GM12878 (cell line): Measurements from ENCODE around the gene FNDC3B. TPM values are rescaled to one million over a fixed set of nuclear protein-coding genes. Genes with fewer than 3 reads are reported as not detected.

Experiments
- ATAC-seq: fragments of 200-7000 bp; cut with Tn5 transposase; 3 replicates; pipeline ENCODE4 v1.9.1; 2020; ENCODE audit warnings: mild to moderate bottlenecking, moderate library complexity
- BruUV-seq: library from RNA; stranded (reverse); fragments of 400-500 nt; replicated peaks from 2 replicates; lab custom pipeline; 2021; lab: Mats Ljungman, UMichigan
- CTCF ChIA-PET: fragments of 300-600 bp; sonication (Branson Sonifier 250); formaldehyde crosslinking; extraction: SDS; loops from one replicate; lab custom pipeline; 2021; ENCODE audit warnings: inconsistent platforms; lab: Yijun Ruan, JAX
- POLR2A ChIA-PET: fragments of 350-600 bp; formaldehyde crosslinking; extraction: SDS; loops from one replicate; lab custom pipeline; 2021; ENCODE audit warnings: inconsistent platforms; lab: Charles Lee
- RAD21 ChIA-PET: fragments of 300-600 bp; sonication (Branson Sonifier 250); formaldehyde crosslinking; loops from one replicate; lab custom pipeline; 2023; ENCODE audit warnings: antibody characterized with exemption; ENCODE audit not compliant: unreplicated experiment; lab: Charles Lee
- SMC1A ChIA-PET: fragments of 300-600 bp; sonication (Branson Sonifier 250); formaldehyde crosslinking; loops from one replicate; lab custom pipeline; 2023; ENCODE audit not compliant: unreplicated experiment, uncharacterized antibody; lab: Charles Lee
- DNase-seq: peaks from one replicate; pipeline ENCODE4 v3.0.0-alpha.2; 2011; ENCODE audit warnings: low read depth, low spot score
- FAIRE-seq: peaks from 3 replicates; lab custom pipeline; 2011; peaks lifted over from hg19 to GRCh38; lab: Jason Lieb, UNC
- H2AFZ ChIP-seq: 2 replicates; pipeline ENCODE4 v1.6.0; 2011; ENCODE audit warnings: low read depth, low read length, control low read depth; ENCODE audit not compliant: control insufficient read depth
- H3K27ac ChIP-seq: 2 replicates; pipeline ENCODE4 v1.5.1; 2011; ENCODE audit warnings: control low read depth; ENCODE audit not compliant: control insufficient read depth, insufficient read depth
- H3K27me3 ChIP-seq, 2 experiments: replicated peaks in 1 of 2; 2 replicates each; pipeline versions ENCODE4 v1.6.0 to v1.6.1; 2011; ENCODE audit warnings: low read length in 1 of 2; ENCODE audit not compliant: control insufficient read depth in 2 of 2, insufficient read depth in 2 of 2
- H3K36me3 ChIP-seq, 2 experiments: 2 replicates each; pipeline ENCODE4 v1.5.1; 2011; ENCODE audit warnings: low read length in 1 of 2; ENCODE audit not compliant: control insufficient read depth in 2 of 2, insufficient read depth in 2 of 2
- H3K4me1 ChIP-seq: 2 replicates; pipeline ENCODE4 v1.6.1; 2011; ENCODE audit warnings: mild to moderate bottlenecking, low read length, moderate library complexity, mixed read lengths; ENCODE audit not compliant: control insufficient read depth, insufficient read depth
- H3K4me2 ChIP-seq: 2 replicates; pipeline ENCODE4 v1.6.0; 2011; ENCODE audit warnings: control low read depth; ENCODE audit not compliant: control insufficient read depth, insufficient read depth
- H3K4me3 ChIP-seq: fragments of 200-600 bp; sonication (generic); 2 replicates; pipeline ENCODE4 v1.5.1; 2016
- H3K79me2 ChIP-seq: 2 replicates; pipeline ENCODE4 v1.6.0; 2011; ENCODE audit warnings: low read length; ENCODE audit not compliant: control insufficient read depth, insufficient read depth
- H3K9ac ChIP-seq: 2 replicates; pipeline ENCODE4 v1.8.0; 2011; ENCODE audit warnings: low read length, control low read depth, mixed read lengths; ENCODE audit not compliant: control insufficient read depth, insufficient read depth
- H3K9me3 ChIP-seq: replicated peaks from 3 replicates; pipeline ENCODE4 v1.5.1; 2011; ENCODE audit warnings: mild to moderate bottlenecking, low read length; ENCODE audit not compliant: control insufficient read depth, insufficient read depth
- H4K20me1 ChIP-seq: 2 replicates; pipeline ENCODE4 v1.6.0; 2011; ENCODE audit not compliant: control insufficient read depth, insufficient read depth
- CBX3 ChIP-seq: fragments of 200-600 bp; sonication (generic); IDR thresholded peaks from 2 replicates; pipeline ENCODE4 v1.6.1; 2016; ENCODE audit warnings: low read depth, borderline replicate concordance
- CHD4 ChIP-seq: fragments of 200-600 bp; sonication (generic); IDR thresholded peaks from 2 replicates; pipeline ENCODE4 v1.6.1; 2016; ENCODE audit warnings: mild to moderate bottlenecking
- EGR1 ChIP-seq, 2 experiments: IDR thresholded peaks; 1 replicate in 1 of 2; 2 replicates in 1 of 2; pipeline ENCODE4 v1.6.1; 2011 to 2012; ENCODE audit warnings: low read depth in 2 of 2, low read length in 2 of 2, borderline replicate concordance in 1 of 2, mild to moderate bottlenecking in 1 of 2, moderate library complexity in 1 of 2
- NFIC ChIP-seq: IDR thresholded peaks from 2 replicates; pipeline ENCODE4 v1.6.1; 2012; ENCODE audit warnings: low read depth, mild to moderate bottlenecking, inconsistent platforms, low read length, moderate library complexity
- NFYB ChIP-seq: IDR thresholded peaks from 2 replicates; pipeline ENCODE4 v1.6.1; 2011; ENCODE audit warnings: low read depth, mild to moderate bottlenecking, low read length, improper control_type of control experiment, moderate library complexity; ENCODE audit not compliant: insufficient read depth
- RUNX3 ChIP-seq: IDR thresholded peaks from 2 replicates; pipeline ENCODE4 v1.6.1; 2012; ENCODE audit warnings: low read length, inconsistent platforms
- SRF ChIP-seq, 2 experiments: IDR thresholded peaks; 2 replicates each; pipeline ENCODE4 v1.6.1; 2011; ENCODE audit warnings: low read depth in 2 of 2, low read length in 2 of 2, mild to moderate bottlenecking in 1 of 2, moderate library complexity in 1 of 2
- SUZ12 ChIP-seq: fragments of 200-600 bp; sonication (generic); IDR thresholded peaks from one replicate; pipeline ENCODE4 v1.6.1; 2018; ENCODE audit warnings: antibody characterized with exemption, mild to moderate bottlenecking; ENCODE audit not compliant: unreplicated experiment
- ZNF217 ChIP-seq: fragments of 450-650 bp; IDR thresholded peaks from 2 replicates; pipeline ENCODE4 v1.6.1; 2017; ENCODE audit warnings: antibody characterized with exemption, mild to moderate bottlenecking
- WGBS: methylation state at CpG from one replicate; pipeline ENCODE4 v1.1.6; 2016; ENCODE audit warnings: low lambda C conversion rate; ENCODE audit not compliant: insufficient replicate concordance, insufficient coverage; ENCODE audit errors: missing lambda C conversion rate; 5-methylcytosine and 5-hydroxymethylcytosine counted together
- in situ Hi-C: fragments of 300-500 bp; cut with MboI; formaldehyde crosslinking; loops from 9 replicates; pipeline ENCODE4 v1.14.3; 2018; ENCODE audit warnings: mixed read lengths
- intact Hi-C: fragments of 100-400 bp; cut with micrococcal nuclease; formaldehyde crosslinking; loops from one replicate; pipeline ENCODE4 v1.14.2; 2022; ENCODE audit not compliant: unreplicated experiment
- polyA plus RNA-seq, 11 experiments: library from polyadenylated mRNA; depleted of rRNA in 4 of 11; unstranded in 6 of 11; stranded (reverse) in 5 of 11; fragments of >200 nt; fragmentation: Nextera tagmentation in 4 of 11; fragmentation: Illumina TruSeq in 1 of 11; extraction: Ambion mirVana in 4 of 11; extraction: Trizol in 1 of 11; gene quantifications; 1 replicate in 1 of 11; 2 replicates in 10 of 11; pipeline versions ENCODE4 v1.2.1 to v1.2.3, GENCODE V29; 2011 to 2016; ENCODE audit warnings: inconsistent platforms in 2 of 11, missing spikeins in 2 of 11, low read depth in 1 of 11
- total RNA-seq, 4 experiments: library from RNA; depleted of rRNA in 3 of 4; stranded (reverse); fragments of >200 nt in 3 of 4; fragmentation: Illumina TruSeq in 1 of 4; extraction: Trizol in 1 of 4; gene quantifications; 2 replicates each; pipeline versions ENCODE4 v1.2.1 to v1.2.3, GENCODE V29; 2013 to 2021
- TF ChIP-seq, protein P1 (sequence below): IDR thresholded peaks from 2 replicates; pipeline ENCODE4 v1.6.1; 2012; ENCODE audit warnings: mild to moderate bottlenecking, low read depth, low read length
- TF ChIP-seq, protein P2 (sequence below): fragments of 450-650 bp; IDR thresholded peaks from 2 replicates; pipeline ENCODE4 v1.6.1; 2017; ENCODE audit warnings: low read depth, mild to moderate bottlenecking, moderate library complexity

The FNDC3B gene
- total and polyA plus RNA-seq, 10 of the 15 experiments (the other 5 are each of a cell fraction or from before 2014, with no cell fraction given), result 7.9 to 35.0 (median 18.5) TPM

DNA sequence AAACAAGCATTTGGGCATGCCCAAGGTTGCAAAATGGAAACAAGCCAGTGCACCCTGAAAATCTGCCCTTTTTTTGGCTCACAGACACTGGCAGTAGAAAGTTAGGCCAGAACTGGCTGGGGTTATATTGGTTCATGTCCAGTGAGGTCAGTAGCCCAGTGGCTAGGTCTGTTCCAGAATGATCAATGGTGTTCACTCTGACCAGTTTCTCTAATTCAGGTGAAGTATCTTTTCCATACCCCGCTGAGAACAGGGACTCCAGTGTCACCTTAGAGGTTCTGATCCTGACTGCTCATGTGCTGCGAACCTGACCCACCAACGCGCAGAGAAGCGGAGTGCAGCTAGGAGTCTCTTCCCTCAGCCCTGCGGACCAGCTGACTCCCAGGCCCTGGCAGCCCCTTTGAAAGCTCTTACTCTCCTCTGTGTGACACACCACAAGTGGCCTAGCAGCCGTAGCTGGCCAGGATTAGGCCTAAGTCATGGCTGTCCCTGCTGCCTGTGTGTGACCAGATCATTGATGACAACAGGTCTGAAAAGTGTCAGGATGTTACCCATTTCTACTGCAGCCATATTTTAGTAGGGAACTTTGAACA is 285.3 kb downstream of the FNDC3B start (continued):
- TF ChIP-seq, protein P1, sequence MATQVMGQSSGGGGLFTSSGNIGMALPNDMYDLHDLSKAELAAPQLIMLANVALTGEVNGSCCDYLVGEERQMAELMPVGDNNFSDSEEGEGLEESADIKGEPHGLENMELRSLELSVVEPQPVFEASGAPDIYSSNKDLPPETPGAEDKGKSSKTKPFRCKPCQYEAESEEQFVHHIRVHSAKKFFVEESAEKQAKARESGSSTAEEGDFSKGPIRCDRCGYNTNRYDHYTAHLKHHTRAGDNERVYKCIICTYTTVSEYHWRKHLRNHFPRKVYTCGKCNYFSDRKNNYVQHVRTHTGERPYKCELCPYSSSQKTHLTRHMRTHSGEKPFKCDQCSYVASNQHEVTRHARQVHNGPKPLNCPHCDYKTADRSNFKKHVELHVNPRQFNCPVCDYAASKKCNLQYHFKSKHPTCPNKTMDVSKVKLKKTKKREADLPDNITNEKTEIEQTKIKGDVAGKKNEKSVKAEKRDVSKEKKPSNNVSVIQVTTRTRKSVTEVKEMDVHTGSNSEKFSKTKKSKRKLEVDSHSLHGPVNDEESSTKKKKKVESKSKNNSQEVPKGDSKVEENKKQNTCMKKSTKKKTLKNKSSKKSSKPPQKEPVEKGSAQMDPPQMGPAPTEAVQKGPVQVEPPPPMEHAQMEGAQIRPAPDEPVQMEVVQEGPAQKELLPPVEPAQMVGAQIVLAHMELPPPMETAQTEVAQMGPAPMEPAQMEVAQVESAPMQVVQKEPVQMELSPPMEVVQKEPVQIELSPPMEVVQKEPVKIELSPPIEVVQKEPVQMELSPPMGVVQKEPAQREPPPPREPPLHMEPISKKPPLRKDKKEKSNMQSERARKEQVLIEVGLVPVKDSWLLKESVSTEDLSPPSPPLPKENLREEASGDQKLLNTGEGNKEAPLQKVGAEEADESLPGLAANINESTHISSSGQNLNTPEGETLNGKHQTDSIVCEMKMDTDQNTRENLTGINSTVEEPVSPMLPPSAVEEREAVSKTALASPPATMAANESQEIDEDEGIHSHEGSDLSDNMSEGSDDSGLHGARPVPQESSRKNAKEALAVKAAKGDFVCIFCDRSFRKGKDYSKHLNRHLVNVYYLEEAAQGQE, result no peak
- TF ChIP-seq, protein P2, sequence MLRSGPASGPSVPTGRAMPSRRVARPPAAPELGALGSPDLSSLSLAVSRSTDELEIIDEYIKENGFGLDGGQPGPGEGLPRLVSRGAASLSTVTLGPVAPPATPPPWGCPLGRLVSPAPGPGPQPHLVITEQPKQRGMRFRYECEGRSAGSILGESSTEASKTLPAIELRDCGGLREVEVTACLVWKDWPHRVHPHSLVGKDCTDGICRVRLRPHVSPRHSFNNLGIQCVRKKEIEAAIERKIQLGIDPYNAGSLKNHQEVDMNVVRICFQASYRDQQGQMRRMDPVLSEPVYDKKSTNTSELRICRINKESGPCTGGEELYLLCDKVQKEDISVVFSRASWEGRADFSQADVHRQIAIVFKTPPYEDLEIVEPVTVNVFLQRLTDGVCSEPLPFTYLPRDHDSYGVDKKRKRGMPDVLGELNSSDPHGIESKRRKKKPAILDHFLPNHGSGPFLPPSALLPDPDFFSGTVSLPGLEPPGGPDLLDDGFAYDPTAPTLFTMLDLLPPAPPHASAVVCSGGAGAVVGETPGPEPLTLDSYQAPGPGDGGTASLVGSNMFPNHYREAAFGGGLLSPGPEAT, result no peak
- no peak for TF ChIP-seq NFIC
- TF ChIP-seq SUZ12, result no peak

DNA sequence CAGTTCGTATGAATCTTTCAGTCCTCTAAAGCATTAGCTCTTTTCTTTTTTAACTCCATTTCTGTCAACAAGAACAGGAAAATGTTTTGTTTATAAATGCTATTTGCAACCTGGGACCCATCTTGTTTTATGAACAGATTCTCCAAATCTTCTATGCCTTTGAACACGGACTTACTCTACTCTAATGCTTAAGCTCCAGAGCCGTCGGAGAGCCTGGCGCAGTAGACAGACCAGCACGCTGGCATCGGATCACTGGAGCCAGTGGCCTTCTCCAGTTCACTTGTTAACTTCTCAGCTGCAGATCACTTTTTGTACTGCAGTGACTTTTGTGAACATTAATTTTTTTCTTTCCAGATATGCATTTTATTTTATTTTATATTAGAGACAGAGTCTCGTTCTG is 286.1 kb downstream of the FNDC3B start:
- RAD21 ChIA-PET, result no interaction called here

More for the DNA sequence above, 286.1 kb downstream of the FNDC3B start:
- WGBS, result 90% methylated on average over 8 of the region's 8 CpGs
- DNase-seq (no peak), ATAC-seq (no peak), FAIRE-seq (no peak)
- Histone ChIP-seq H3K79me2 (no peaks in the 10 kb centered on the region), H3K4me3 (no peak overlapping the region), H2AFZ (no peak overlapping the region), H3K9me3 (no peaks in the 10 kb centered on the region), H3K27me3 (no peaks in the 10 kb centered on the region), H3K9ac (no peak overlapping the region), H3K4me2 (no peak overlapping the region), H3K27ac (no peak overlapping the region), H3K36me3 (peaks cover 11 to 31% of the 10 kb centered on the region in 2 experiments), H4K20me1 (no peaks in the 10 kb centered on the region), H3K4me1 (no peaks in the 10 kb centered on the region)
- BruUV-seq, result no TSS peak
- no peak for TF ChIP-seq CHD4
- TF ChIP-seq CBX3, result no peak
- no peak for TF ChIP-seq RUNX3
- TF ChIP-seq ZNF217, result no peak
- TF ChIP-seq NFYB, result no peak
- TF ChIP-seq EGR1 (IDR thresholded peaks at IDR 0.05; ENCODE audit: borderline replicate concordance in 1 of 2, low read depth in 2 of 2, low read length in 2 of 2), result no peak
- TF ChIP-seq, protein P2, result no peak
- no peak for TF ChIP-seq SRF (IDR thresholded peaks at IDR 0.05; ENCODE audit: low read depth in 2 of 2, low read length in 2 of 2)
- ChIA-PET POLR2A (no interaction called here), SMC1A (no interaction called here), CTCF (no interaction called here)
- in situ Hi-C loops (loop anchor here (25.0 kb wide), 1 partner anchor 337 kb away; no protein-coding TSS in a partner anchor), intact Hi-C loops (no loop called here)
